A549 (cell line): ENCODE results near the gene VAV3.

Experiments
- CHD2 ChIP-seq: fragments of 150-350 bp; IDR thresholded peaks from 2 replicates; pipeline ENCODE4 v1.6.1; 2014; ENCODE audit warnings: low read length; ENCODE audit not compliant: partially characterized antibody
- CTCF ChIP-seq: fragments of >200 bp; sonication (Bioruptor Twin); formaldehyde crosslinking; IDR thresholded peaks from 3 replicates; pipeline ENCODE4 v1.5.1; 2016
- FOSB ChIP-seq: fragments of 250-450 bp; sonication (Bioruptor Pico); IDR thresholded peaks from 2 replicates; pipeline ENCODE4 v1.5.0; 2020; ENCODE audit warnings: mild to moderate bottlenecking, moderate library complexity
- MAZ ChIP-seq: fragments of 150-350 bp; IDR thresholded peaks from 2 replicates; pipeline ENCODE4 v1.6.1; 2014; ENCODE audit warnings: antibody characterized with exemption, low read depth, low read length, borderline replicate concordance
- RAD21 ChIP-seq, 2 experiments: fragments of >200 bp in 1 of 2; sonication (Bioruptor Twin) in 1 of 2; formaldehyde crosslinking in 1 of 2; IDR thresholded peaks in 1 of 2; conservative IDR thresholded peaks in 1 of 2; 2 replicates in 1 of 2; 3 replicates in 1 of 2; pipeline ENCODE4 v1.6.1; 2012 to 2018; ENCODE audit warnings: inconsistent platforms in 1 of 2
- TF ChIP-seq, protein P1 (sequence below): IDR thresholded peaks from 2 replicates; pipeline ENCODE4 v1.6.1; 2012

DNA sequence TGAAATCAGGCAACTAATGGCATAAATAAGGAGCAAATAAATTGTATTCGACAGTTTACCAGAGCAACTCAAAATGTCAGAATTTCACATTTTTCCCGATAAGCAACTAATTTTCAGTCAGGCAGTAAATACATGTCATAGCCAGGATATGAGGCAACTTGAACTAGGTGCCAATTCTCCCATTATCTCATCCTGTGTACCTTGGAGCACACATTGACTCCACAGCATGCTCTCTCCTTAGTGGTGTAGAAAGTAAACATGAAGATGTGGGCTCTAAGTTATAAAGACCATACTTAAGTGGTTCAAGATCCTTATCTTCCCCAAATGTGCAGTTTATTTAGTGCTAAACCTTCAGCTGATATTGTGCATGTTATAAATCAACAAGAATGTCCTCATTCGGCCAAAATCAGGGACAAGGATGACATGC, 197.8 kb downstream of the VAV3 start:
- no peak for TF ChIP-seq CTCF
- TF ChIP-seq RAD21 (conservative IDR thresholded peaks at IDR 0.05 in 1 of 2, IDR thresholded peaks at IDR 0.05 in 1 of 2): no peak
- no peak for TF ChIP-seq CHD2
- TF ChIP-seq, protein P1, sequence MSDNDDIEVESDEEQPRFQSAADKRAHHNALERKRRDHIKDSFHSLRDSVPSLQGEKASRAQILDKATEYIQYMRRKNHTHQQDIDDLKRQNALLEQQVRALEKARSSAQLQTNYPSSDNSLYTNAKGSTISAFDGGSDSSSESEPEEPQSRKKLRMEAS: no peak
- TF ChIP-seq FOSB (CRISPR knock-in tag): no peak
- TF ChIP-seq MAZ: no peak
